OCI-LY1 (cell line): ENCODE data around the gene BZW1.

Source experiments
- H2AFZ ChIP-seq: fragments of 200-600 bp; sonication (generic), shearing (Covaris generic); 2 replicates; pipeline ENCODE4 v1.6.0; 2014; ENCODE audit warnings: antibody characterized with exemption, mild to moderate bottlenecking, low read length
- H3F3A ChIP-seq: fragments of 200-600 bp; sonication (generic), shearing (Covaris generic); 2 replicates; pipeline ENCODE4 v1.6.0; 2014; ENCODE audit warnings: mild to moderate bottlenecking, antibody characterized with exemption, low read length, moderate library complexity; ENCODE audit not compliant: insufficient read depth
- H3K27ac ChIP-seq: fragments of 200-600 bp; sonication (generic); 2 replicates; pipeline ENCODE4 v1.5.1; 2014; ENCODE audit warnings: low read length, mixed run types, mild to moderate bottlenecking, low read depth; ENCODE audit not compliant: poor library complexity, severe bottlenecking
- H3K27me3 ChIP-seq: fragments of 200-600 bp; sonication (generic); 2 replicates; pipeline ENCODE4 v1.6.0; 2014; ENCODE audit warnings: antibody characterized with exemption, mild to moderate bottlenecking, low read length, moderate library complexity; ENCODE audit not compliant: insufficient read depth
- H3K36me3 ChIP-seq: fragments of 200-600 bp; sonication (generic); 2 replicates; pipeline ENCODE4 v1.6.1; 2014; ENCODE audit warnings: mild to moderate bottlenecking, antibody characterized with exemption, low read length, moderate library complexity, mixed read lengths; ENCODE audit not compliant: insufficient read depth
- H3K4me1 ChIP-seq: fragments of 200-600 bp; sonication (generic); 2 replicates; pipeline ENCODE4 v1.5.1; 2014; ENCODE audit warnings: mild to moderate bottlenecking, low read length, moderate library complexity; ENCODE audit not compliant: insufficient read depth, severe bottlenecking
- H3K4me2 ChIP-seq: fragments of 200-600 bp; sonication (generic), shearing (Covaris generic); 2 replicates; pipeline ENCODE4 v1.6.1; 2014; ENCODE audit warnings: low read length
- H3K4me3 ChIP-seq: fragments of 200-600 bp; sonication (generic); 2 replicates; pipeline ENCODE4 v1.5.1; 2014; ENCODE audit warnings: low read length, low read depth, mild to moderate bottlenecking, mixed read lengths; ENCODE audit not compliant: poor library complexity, severe bottlenecking
- H3K79me2 ChIP-seq: fragments of 200-600 bp; shearing (Covaris generic); 2 replicates; pipeline ENCODE4 v1.6.1; 2016; ENCODE audit warnings: mixed run types, low read length, mixed read lengths; ENCODE audit not compliant: insufficient read depth
- H3K9ac ChIP-seq: fragments of 200-600 bp; sonication (generic), shearing (Covaris generic); 2 replicates; pipeline ENCODE4 v1.6.1; 2014; ENCODE audit warnings: mild to moderate bottlenecking, low read length, mixed read lengths
- H3K9me2 ChIP-seq: fragments of 200-600 bp; sonication (generic), shearing (Covaris generic); 2 replicates; pipeline ENCODE4 v1.6.1; 2014; ENCODE audit warnings: low read depth, mild to moderate bottlenecking, low read length, mixed read lengths
- H3K9me3 ChIP-seq: fragments of 200-600 bp; shearing (Covaris generic); 2 replicates; pipeline ENCODE4 v1.6.1; 2014; ENCODE audit warnings: low read length, mixed read lengths
- H4K20me1 ChIP-seq: fragments of 200-600 bp; sonication (generic), shearing (Covaris generic); 2 replicates; pipeline ENCODE4 v1.6.0; 2016; ENCODE audit warnings: mild to moderate bottlenecking, low read length; ENCODE audit not compliant: insufficient read depth
- EZH2 ChIP-seq: fragments of 200-600 bp; sonication (generic), shearing (Covaris generic); IDR thresholded peaks from 2 replicates; pipeline ENCODE4 v1.8.0; 2017; ENCODE audit warnings: borderline replicate concordance, mixed run types, mild to moderate bottlenecking, antibody characterized with exemption, low read length, moderate library complexity, mixed read lengths
- TF ChIP-seq, protein P1 (sequence below): fragments of 200-600 bp; sonication (generic), shearing (Covaris generic); IDR thresholded peaks from 2 replicates; pipeline ENCODE4 v1.5.1; 2017; ENCODE audit warnings: mild to moderate bottlenecking, antibody characterized with exemption, low read length, moderate library complexity, mixed read lengths

The BZW1 gene

DNA sequence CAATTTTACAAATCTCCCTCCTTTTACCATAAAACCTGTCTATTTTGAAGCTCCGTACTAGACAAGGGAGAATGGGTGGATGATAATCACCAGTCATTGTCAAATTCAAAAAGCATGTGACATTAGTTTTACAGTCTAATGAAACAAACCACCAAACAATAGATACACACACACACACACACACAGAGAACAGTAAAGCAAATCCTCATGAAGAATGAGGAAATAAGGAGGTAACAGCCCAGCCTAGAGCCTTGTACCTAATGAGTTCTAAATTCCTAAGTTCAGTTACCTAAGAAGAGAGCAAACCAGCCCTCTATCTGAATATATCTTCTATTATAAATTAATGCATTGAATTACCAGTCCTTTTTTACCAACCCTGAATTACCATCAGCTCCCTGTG lies 36.8 kb upstream of the BZW1 start:
- Histone ChIP-seq H3K4me1 (no peaks in the 10 kb centered on the region), H3K27ac (no peak overlapping the region), H3K9me2 (no peaks in the 10 kb centered on the region), H3K4me2 (no peak overlapping the region), H2AFZ (no peak overlapping the region), H3K9ac (no peak overlapping the region), H3K79me2 (no peaks in the 10 kb centered on the region), H3K27me3 (no peaks in the 10 kb centered on the region), H3K36me3 (no peaks in the 10 kb centered on the region), H3K9me3 (no peaks in the 10 kb centered on the region; the same call in 1 of the 2 replicates), H4K20me1 (no peaks in the 10 kb centered on the region), H3K4me3 (no peak overlapping the region), H3F3A (no peaks in the 10 kb centered on the region)
- no peak for TF ChIP-seq EZH2
- TF ChIP-seq, protein P1, sequence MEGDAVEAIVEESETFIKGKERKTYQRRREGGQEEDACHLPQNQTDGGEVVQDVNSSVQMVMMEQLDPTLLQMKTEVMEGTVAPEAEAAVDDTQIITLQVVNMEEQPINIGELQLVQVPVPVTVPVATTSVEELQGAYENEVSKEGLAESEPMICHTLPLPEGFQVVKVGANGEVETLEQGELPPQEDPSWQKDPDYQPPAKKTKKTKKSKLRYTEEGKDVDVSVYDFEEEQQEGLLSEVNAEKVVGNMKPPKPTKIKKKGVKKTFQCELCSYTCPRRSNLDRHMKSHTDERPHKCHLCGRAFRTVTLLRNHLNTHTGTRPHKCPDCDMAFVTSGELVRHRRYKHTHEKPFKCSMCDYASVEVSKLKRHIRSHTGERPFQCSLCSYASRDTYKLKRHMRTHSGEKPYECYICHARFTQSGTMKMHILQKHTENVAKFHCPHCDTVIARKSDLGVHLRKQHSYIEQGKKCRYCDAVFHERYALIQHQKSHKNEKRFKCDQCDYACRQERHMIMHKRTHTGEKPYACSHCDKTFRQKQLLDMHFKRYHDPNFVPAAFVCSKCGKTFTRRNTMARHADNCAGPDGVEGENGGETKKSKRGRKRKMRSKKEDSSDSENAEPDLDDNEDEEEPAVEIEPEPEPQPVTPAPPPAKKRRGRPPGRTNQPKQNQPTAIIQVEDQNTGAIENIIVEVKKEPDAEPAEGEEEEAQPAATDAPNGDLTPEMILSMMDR: no peak

DNA sequence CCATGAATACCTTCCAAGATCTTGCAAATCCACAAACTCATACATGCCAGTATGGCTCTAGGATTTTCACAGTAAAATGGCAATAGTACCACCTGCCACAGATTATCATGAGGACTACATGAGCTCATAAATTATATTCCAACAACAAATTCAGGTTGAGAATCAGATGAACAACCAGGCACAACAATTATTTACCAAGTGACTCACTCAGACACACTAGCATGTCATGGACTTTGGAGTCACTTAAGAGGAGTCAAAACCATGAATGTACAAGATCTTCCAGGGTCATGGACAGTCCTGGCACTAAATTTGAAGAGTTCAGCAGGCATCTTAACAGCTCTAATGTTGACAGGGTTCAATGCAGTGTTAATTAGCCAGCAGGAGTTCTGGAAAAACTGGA lies 34.4 kb upstream of the BZW1 start:
- TF ChIP-seq EZH2: no peak
- TF ChIP-seq, protein P1: no peak
- no peaks in the 10 kb centered on the region for H3K27me3 ChIP-seq
- H3K4me3 ChIP-seq: no peak overlapping the region
- H3K4me2 ChIP-seq: no peak overlapping the region
- H3K9me2 ChIP-seq: no peaks in the 10 kb centered on the region
- no peaks in the 10 kb centered on the region for H3F3A ChIP-seq
- H3K9ac ChIP-seq: no peak overlapping the region
- H4K20me1 ChIP-seq: no peaks in the 10 kb centered on the region
- H3K36me3 ChIP-seq: no peaks in the 10 kb centered on the region
- H3K27ac ChIP-seq: no peak overlapping the region
- H3K4me1 ChIP-seq: no peaks in the 10 kb centered on the region
- H3K9me3 ChIP-seq: no peaks in the 10 kb centered on the region; the same call in 1 of the 2 replicates
- H2AFZ ChIP-seq: no peak overlapping the region
- H3K79me2 ChIP-seq: no peaks in the 10 kb centered on the region

DNA sequence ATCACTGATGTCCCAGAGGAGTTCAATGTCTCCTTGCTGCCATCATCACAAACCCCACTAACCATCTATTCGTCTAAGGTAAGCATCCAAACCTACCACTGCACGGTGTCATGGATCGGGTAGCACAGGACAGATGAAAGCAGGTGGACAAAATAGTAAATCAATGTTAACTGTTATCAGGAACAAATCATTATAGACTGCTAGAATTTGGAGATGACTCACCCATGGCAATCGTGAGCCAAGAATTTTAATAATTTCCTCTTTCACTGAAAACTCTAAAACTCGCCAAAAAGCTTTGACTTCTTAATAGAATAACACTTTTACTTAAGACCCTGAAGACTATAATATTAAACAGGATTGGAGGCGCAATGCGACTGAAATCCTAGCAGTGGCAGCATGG lies 33.7 kb upstream of the BZW1 start:
- Histone ChIP-seq H3K9me2 (no peaks in the 10 kb centered on the region), H4K20me1 (no peaks in the 10 kb centered on the region), H3K27me3 (no peaks in the 10 kb centered on the region), H3K4me1 (no peaks in the 10 kb centered on the region), H3K27ac (no peak overlapping the region), H3K4me2 (no peak overlapping the region), H3F3A (no peaks in the 10 kb centered on the region), H3K36me3 (no peaks in the 10 kb centered on the region), H3K4me3 (no peak overlapping the region), H2AFZ (no peak overlapping the region), H3K9ac (no peak overlapping the region), H3K9me3 (no peaks in the 10 kb centered on the region; the same call in 1 of the 2 replicates), H3K79me2 (no peaks in the 10 kb centered on the region)
- TF ChIP-seq, protein P1: no peak
- TF ChIP-seq EZH2: no peak
